Suppressor macrophage treated with lipopolysaccharide for 4 hours (primary cell): Measurements from ENCODE around the gene ATF5.

Experiments used
- DNase-seq: peaks from one replicate; pipeline ENCODE4 v3.0.0-alpha.2; 2020

Gene ATF5

DNA sequence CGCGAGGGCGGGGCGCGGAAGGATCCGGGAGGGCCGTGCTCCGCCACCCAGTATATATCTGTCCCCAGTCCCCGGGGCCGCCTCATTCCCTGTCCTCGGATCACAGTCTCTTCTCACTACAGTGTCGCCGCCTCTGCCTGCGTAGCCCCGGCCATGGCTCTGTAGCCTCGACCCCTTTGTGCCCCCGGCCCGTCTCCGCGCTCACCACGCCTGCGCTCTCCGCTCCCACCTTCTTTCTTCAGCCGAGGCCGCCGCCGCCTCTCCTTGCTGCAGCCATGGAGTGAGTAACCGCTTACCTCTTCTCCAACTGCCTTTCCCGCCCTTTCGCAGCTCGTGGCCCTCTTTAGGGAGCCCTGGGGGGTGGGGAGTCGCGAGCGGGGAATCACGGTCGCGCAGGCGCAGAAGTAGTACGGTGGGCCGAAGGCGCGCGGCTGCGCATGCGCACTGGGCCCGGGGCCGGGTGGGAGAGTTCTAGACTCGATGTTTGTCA is at the start of gene ATF5, which contains the start of gene NUP62:
Gene ATF5, plus strand, starts transcription at position 85 of the 490 bp plus-strand sequence. CDS start 1,646 bp downstream, outside the sequence.
Gene NUP62, minus strand, starts transcription at position 384 of the 490 bp plus-strand sequence. CDS start 19,697 bp downstream, outside the sequence.
- peak; percentile 93 for DNase-seq

GRCh38 chr19:49879243-49879963 is 49.6 kb upstream of the ATF5 start:
- DNase-seq = peak; percentile 48

- DNase-seq = no peak
Observed at GRCh38 chr19:49880162-49880869, 48.7 kb upstream of the ATF5 start.

- DNase-seq = no peak
Observed at GRCh38 chr19:49881186-49881585, 47.8 kb upstream of the ATF5 start.

GRCh38 chr19:49881672-49882394 is 47.2 kb upstream of the ATF5 start:
- no peak for DNase-seq

DNA sequence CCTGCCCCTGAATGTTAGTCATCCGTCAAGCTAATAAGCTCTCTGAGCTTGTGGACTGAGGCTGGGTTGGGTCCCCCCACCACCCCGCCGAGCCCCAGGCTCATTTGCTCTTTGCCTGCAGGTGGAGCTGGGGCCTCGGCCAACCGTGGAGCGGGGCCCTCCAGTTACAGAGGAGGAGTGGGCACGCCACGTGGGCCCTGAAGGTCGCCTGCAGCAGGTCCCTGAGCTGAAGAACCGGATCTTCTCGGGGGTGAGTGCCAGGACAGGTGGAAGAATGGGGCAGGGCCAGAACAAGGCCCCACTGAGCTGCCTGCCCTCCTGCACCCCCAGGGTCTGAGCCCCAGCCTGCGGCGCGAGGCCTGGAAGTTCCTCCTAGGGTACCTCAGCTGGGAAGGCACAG is 46.4 kb upstream of the ATF5 start:
- DNase-seq = no peak

- no peak for DNase-seq
Observed at GRCh38 chr19:49883094-49883493, 45.9 kb upstream of the ATF5 start.

DNA sequence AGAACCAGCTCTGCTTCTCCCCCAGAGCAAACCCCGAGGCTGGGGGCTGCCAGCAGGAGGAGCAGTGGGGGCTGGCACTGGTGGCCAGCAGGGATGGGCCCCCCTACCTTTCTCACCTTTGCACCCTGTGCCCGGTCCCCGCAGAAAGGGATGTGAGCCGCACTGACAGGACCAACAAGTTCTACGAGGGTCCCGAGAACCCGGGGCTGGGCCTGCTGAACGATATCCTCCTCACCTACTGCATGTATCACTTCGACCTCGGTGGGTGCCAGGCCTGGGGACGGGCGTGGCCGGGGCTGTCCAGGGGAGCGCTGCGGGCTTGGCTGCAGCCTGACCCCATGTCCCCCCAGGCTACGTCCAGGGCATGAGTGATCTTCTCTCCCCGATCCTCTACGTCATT is 44.9 kb upstream of the ATF5 start:
- no peak for DNase-seq

- no peak for DNase-seq
Observed at GRCh38 chr19:49884760-49885159, 44.2 kb upstream of the ATF5 start.

DNA sequence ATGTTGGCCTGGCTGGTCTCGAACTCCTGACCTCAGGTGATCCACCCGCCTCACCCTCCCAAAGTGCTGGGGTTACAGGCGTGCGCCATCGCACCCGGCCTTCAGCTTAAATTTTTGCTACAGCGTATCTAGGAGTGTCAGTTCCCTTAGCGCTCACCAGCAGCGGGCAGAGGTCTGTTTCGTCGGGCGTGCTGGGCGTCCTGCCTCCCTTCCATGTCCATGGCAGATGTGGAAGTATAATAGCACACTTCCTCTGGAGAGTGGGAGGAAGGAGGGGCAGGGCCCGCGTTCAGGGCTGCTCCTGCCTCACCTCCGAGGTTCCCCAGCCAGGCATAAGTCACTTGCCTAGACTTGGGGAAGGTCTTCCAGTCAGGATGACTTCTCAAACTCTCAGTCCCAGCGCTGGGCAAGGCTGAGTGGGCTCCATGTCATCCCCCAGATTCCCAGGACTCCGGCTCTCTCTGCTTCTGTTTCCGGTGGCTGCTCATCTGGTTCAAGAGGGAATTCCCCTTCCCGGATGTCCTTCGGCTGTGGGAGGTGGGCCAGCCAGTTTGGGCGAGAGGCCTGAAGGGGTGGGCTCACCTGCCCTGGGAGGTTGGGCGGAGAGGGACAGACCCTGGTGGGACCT is 41.9 kb upstream of the ATF5 start:
- DNase-seq = no peak

DNA sequence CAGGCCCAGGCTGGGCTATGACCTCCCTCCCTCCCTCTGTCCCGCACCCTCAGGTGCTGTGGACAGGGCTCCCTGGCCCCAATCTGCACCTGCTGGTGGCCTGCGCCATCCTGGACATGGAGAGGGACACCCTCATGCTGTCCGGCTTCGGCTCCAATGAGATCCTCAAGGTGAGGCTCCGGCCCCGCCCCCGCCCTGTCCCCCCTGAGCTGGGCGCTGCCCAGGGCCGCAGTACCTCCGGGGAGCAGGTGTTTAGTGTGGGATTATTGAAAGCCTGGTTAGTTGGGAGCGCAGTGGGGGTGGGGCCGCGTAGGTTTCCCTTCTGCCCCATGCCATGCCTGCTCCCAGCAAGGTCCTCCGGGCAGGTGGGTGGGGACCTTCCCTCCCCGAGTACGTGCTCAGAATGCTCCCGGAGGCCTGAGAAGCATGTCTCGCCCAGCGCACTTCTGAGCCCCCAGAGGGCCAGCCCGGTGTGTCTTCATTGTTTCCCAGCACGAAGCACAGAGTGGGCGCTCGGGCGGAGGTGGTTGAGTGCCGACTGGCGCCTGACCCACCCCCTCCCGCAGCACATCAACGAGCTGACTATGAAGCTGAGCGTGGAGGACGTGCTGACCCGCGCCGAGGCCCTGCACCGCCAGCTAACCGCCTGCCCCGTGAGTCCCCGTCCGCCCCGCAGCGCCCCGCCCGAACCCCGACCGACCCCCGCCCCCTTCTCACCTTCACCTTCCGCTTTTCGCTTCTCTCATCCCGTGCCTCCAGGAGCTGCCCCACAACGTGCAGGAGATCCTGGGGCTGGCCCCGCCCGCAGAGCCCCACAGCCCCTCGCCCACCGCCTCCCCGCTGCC is 41.1 kb upstream of the ATF5 start:
- no peak for DNase-seq

GRCh38 chr19:49888510-49888824 is 40.5 kb upstream of the ATF5 start:
- no peak for DNase-seq

DNA sequence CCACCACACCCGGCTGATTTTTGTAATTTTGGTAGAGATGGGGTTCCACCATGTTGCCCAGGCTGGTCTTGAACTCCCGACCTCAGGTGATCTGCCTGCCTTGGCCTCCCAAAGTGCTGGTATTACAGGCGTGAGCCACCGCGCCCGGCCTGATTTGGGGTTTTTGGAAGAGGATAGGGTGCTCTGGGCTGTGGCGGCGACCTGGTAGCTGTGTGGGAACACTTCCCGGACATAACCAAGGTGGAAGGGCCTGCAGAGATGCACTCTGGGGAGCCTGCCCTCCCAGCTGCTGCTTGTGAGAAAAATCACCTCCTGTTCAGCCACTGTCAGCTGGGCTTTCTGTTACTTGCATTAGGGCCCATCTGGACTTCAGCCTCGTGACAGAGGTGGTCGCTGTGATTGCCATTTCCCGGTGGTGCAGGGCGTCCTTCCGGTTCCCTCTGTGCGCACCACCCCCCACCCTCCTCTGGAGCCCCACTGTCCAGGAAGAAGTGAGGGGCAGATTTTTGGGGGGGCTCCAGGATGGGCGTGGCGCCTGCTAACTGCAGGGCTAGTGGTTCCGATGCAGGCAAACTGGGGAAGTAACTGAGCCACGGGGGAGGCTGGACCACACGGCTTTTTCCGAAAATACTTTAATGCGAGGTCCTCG is 39.8 kb upstream of the ATF5 start:
- no peak for DNase-seq

- peak; percentile 73 for DNase-seq
Observed at GRCh38 chr19:49889687-49890348, 39.2 kb upstream of the ATF5 start.

GRCh38 chr19:49890349-49891311 is 38.4 kb upstream of the ATF5 start:
- DNase-seq = no peak

DNA sequence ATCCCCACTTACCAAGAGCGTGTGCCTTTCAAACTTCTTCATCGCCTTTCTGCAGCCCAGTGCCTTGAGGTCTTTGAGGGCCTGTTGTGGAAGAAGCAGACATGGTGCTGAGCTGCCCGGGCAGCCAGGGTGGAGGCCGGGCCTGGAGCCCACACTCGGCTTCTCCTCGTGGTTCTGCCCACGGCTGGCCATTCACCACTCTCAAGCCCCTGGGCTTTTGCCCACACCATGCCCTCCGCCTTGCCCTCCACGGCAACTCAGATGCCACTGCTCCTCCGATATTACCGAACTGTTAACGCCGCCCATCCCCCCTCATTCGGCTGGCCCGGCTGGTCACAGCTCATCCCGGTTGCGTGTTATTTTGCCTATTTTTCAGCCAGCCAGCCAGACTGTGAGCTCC is 37.6 kb upstream of the ATF5 start:
- DNase-seq = no peak

DNA sequence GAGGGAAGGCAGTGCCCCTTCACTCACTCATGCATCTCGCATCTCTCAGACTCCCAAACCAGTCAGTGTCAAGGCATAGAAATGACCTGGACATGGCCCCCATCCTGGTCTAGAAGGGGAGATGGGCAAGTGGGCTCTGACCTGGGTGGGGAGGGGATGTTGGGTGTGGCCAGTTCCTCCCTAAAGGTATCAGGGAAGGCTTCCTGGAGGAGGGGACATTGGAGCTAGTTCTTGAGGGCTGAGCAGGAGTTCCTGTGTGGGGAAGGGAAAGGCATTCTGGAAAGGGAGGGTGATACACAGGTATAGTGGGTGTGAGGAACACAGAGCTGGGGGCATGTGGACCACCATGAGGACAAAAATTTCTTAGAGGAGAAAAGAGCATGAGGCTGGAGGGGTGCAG is 36.3 kb upstream of the ATF5 start:
- no peak for DNase-seq

DNA sequence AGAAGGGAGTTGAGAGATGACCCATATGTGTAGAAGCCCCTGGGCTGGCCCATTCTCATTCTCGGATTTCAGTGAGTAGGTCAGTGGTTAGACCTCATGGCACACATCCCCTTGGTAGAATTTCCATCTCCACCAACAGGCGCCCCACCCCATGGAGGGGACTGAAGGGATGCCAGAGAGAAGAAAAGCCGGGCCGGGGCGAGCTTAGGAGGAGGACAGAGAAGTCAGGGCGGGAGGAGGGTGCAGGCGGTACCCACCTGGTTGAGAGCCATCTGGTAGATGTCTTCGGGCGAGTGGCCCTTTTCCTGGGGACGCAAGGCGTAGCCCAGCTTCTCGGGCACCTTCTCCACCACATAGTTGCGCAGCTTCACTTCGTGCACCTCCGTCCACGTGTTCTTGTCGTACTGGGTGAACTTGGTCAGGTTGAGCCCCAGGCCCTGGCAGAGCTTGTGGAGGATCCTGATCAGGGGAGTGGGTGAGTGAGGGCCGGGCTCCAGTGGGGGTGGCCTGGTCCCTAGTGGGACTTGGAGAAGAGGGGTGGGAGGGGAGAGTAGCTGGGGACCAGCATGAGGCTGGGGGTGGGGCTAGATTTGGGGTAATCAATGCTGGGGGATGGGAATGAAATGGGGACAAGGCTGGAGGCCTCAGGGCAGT is 34.9 kb upstream of the ATF5 start:
- no peak for DNase-seq

GRCh38 chr19:49894879-49895565 is 34.0 kb upstream of the ATF5 start:
- DNase-seq = peak; percentile 90
